Brain microvascular endothelial cell (primary cell): ENCODE data around the gene GRM8.

Experiments used
- DNase-seq: peaks from one replicate; pipeline ENCODE4 v3.0.0-alpha.2; 2020
- H3K27ac ChIP-seq: fragments of 250-450 bp; sonication (Bioruptor Pico); 2 replicates; pipeline ENCODE4 v1.5.1; 2020; ENCODE audit warnings: mild to moderate bottlenecking, moderate library complexity
- H3K27me3 ChIP-seq: fragments of 250-450 bp; sonication (Bioruptor Pico); replicated peaks from 2 replicates; pipeline ENCODE4 v1.5.1; 2020; ENCODE audit warnings: mild to moderate bottlenecking
- H3K36me3 ChIP-seq: fragments of 250-450 bp; sonication (Bioruptor Pico); replicated peaks from 2 replicates; pipeline ENCODE4 v1.5.1; 2020; ENCODE audit warnings: mild to moderate bottlenecking
- H3K4me3 ChIP-seq: 2 replicates; pipeline ENCODE4 v1.5.1; 2011; ENCODE audit warnings: low read depth, mild to moderate bottlenecking, control low read depth, low read length, moderate library complexity
- CTCF ChIP-seq: IDR thresholded peaks from 2 replicates; pipeline ENCODE4 v1.5.1; 2011; ENCODE audit warnings: low read depth, mild to moderate bottlenecking, moderate library complexity, low read length, control low read depth, inconsistent platforms; ENCODE audit errors: missing control alignments
- in situ Hi-C: cut with HindIII; loops from 2 replicates; pipeline ENCODE4 v1.10.0; 2017; ENCODE audit warnings: low sequenced_read_pairs, low pct_ligation_motif_present

GRM8 gene

GRCh38 chr7:126988022-126988421 lies 264.7 kb downstream of the GRM8 start:
- in situ Hi-C loops: no loop called here
- Histone ChIP-seq H3K27ac (no peak overlapping the region), H3K36me3 (no peaks in the 10 kb centered on the region), H3K4me3 (no peak overlapping the region), H3K27me3 (no peaks in the 10 kb centered on the region)
- DNase-seq: no peak
- TF ChIP-seq CTCF: no peak

GRCh38 chr7:126979722-126980121 lies 273.0 kb downstream of the GRM8 start:
- Histone ChIP-seq H3K36me3 (no peaks in the 10 kb centered on the region), H3K4me3 (no peak overlapping the region), H3K27me3 (no peaks in the 10 kb centered on the region), H3K27ac (no peak overlapping the region)
- DNase-seq: no peak
- in situ Hi-C loops: no loop called here
- TF ChIP-seq CTCF: no peak

- DNase-seq: no peak
- Histone ChIP-seq H3K4me3 (no peak overlapping the region), H3K36me3 (no peaks in the 10 kb centered on the region), H3K27me3 (no peaks in the 10 kb centered on the region), H3K27ac (no peak overlapping the region)
- in situ Hi-C loops: no loop called here
- TF ChIP-seq CTCF: no peak
These were observed 273.9 kb downstream of the GRM8 start for GRCh38 chr7:126978865-126979264.

GRCh38 chr7:126973066-126973465 lies 279.7 kb downstream of the GRM8 start:
- Histone ChIP-seq H3K4me3 (no peak overlapping the region), H3K27me3 (no peaks in the 10 kb centered on the region), H3K36me3 (no peaks in the 10 kb centered on the region), H3K27ac (no peak overlapping the region)
- no peak for TF ChIP-seq CTCF
- DNase-seq: no peak
- in situ Hi-C loops: no loop called here

GRCh38 chr7:126972571-126972970 lies 280.2 kb downstream of the GRM8 start:
- no peak overlapping the region for H3K27ac ChIP-seq
- no peaks in the 10 kb centered on the region for H3K36me3 ChIP-seq
- no peak for DNase-seq
- in situ Hi-C loops: no loop called here
- no peak for TF ChIP-seq CTCF
- H3K27me3 ChIP-seq: no peaks in the 10 kb centered on the region
- no peak overlapping the region for H3K4me3 ChIP-seq

- no peak overlapping the region for H3K27ac ChIP-seq
- no peak for DNase-seq
- no peaks in the 10 kb centered on the region for H3K27me3 ChIP-seq
- H3K36me3 ChIP-seq: no peaks in the 10 kb centered on the region
- in situ Hi-C loops: no loop called here
- TF ChIP-seq CTCF: no peak
- no peak overlapping the region for H3K4me3 ChIP-seq
These were observed 293.1 kb downstream of the GRM8 start for GRCh38 chr7:126959649-126960048.
